ENCODE data around the gene ACSF2.

Gene ACSF2

GRCh38 chr17:50505591-50506130 is 79.6 kb downstream of the ACSF2 start:
- no peak for FAIRE-seq

- no peak for FAIRE-seq
These were observed 80.3 kb downstream of the ACSF2 start for GRCh38 chr17:50506298-50506697.

GRCh38 chr17:50507871-50508572 is 82.0 kb downstream of the ACSF2 start, which contains the start of gene MYCBPAP:
TSS of gene MYCBPAP (plus strand) at chr17:50508439. CDS start at chr17:50508675, 236 bp downstream.
- FAIRE-seq = no peak

- no peak for FAIRE-seq
These were observed 82.8 kb downstream of the ACSF2 start for GRCh38 chr17:50508573-50509460.

- FAIRE-seq = no peak
These were observed 85.0 kb downstream of the ACSF2 start for GRCh38 chr17:50511058-50511457.

- FAIRE-seq = no peak
These were observed 87.5 kb downstream of the ACSF2 start for GRCh38 chr17:50513495-50513894.

- no peak for FAIRE-seq
These were observed 88.4 kb downstream of the ACSF2 start for GRCh38 chr17:50514388-50514787.

GRCh38 chr17:50514936-50515702 is 89.1 kb downstream of the ACSF2 start:
- no peak for FAIRE-seq

- FAIRE-seq = no peak
These were observed 91.0 kb downstream of the ACSF2 start for GRCh38 chr17:50517011-50517410.

GRCh38 chr17:50517504-50518383 is 91.7 kb downstream of the ACSF2 start:
- no peak for FAIRE-seq

GRCh38 chr17:50518384-50519023 is 92.5 kb downstream of the ACSF2 start:
- no peak for FAIRE-seq

- FAIRE-seq = no peak
These were observed 93.3 kb downstream of the ACSF2 start for GRCh38 chr17:50519141-50519834.

GRCh38 chr17:50520483-50520882 is 94.5 kb downstream of the ACSF2 start:
- no peak for FAIRE-seq

- FAIRE-seq = no peak
These were observed 95.5 kb downstream of the ACSF2 start for GRCh38 chr17:50521514-50521913.

GRCh38 chr17:50522766-50523165 is 96.7 kb downstream of the ACSF2 start:
- FAIRE-seq = no peak

GRCh38 chr17:50523208-50523607 is 97.2 kb downstream of the ACSF2 start:
- FAIRE-seq = no peak

All from A204.1 (cell line).